IPS-18a (cell line): ENCODE data around the gene SHBG.

Source experiments
- H3K27ac ChIP-seq: one replicate; pipeline ENCODE4 v1.5.1; 2013; ENCODE audit warnings: low read length
- H3K27me3 ChIP-seq: one replicate; pipeline ENCODE4 v1.6.1; 2013; ENCODE audit warnings: mild to moderate bottlenecking, low read length; ENCODE audit not compliant: control insufficient read depth, insufficient read depth
- H3K36me3 ChIP-seq: one replicate; pipeline ENCODE4 v1.6.1; 2013; ENCODE audit warnings: low read depth, low read length; ENCODE audit not compliant: control insufficient read depth
- H3K4me1 ChIP-seq: one replicate; pipeline ENCODE4 v1.6.1; 2013; ENCODE audit warnings: low read depth, low read length; ENCODE audit not compliant: control insufficient read depth
- H3K4me3 ChIP-seq: one replicate; pipeline ENCODE4 v1.5.1; 2013; ENCODE audit warnings: low read length
- H3K9ac ChIP-seq: one replicate; pipeline ENCODE4 v1.6.1; 2013; ENCODE audit warnings: mild to moderate bottlenecking, low read length, moderate library complexity
- H3K9me3 ChIP-seq: one replicate; pipeline ENCODE4 v1.6.1; 2013; ENCODE audit warnings: low read depth, low read length; ENCODE audit not compliant: control insufficient read depth

SHBG gene

DNA sequence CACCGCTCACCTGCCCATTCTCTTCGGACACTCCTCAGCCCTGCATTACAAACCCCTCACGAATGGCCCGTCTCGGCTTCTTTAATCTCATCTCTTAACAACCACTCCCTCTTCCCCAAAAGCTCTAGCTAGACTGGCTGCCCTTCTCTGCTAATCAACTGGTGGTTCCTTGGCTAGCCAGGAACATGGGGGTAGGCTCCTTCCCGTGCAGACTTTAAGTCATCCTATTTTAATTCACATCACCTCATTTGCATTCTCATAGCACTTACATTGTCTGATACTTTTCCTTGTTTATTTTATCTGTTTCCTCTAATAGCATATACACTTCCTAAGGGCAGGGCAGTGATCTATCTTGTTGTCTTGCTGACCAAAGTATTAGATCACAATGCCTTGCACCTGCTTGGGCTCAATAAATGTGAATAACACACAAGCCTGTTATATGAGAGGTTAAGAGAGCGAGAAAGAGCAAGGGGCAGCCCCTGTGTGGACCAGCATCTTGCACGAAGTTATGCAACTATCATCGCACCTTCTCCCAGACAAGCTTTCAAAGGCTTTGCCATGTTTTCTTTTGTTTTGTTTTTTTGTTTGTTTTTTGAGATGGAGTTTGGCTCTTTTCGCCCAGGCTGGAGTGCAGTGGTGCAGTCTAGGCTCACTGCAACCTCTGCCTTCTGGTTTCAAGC is 47.6 kb downstream of the SHBG start:
- H3K9me3 ChIP-seq, result peaks cover 7% of the 10 kb centered on the region
- peak overlapping the region; percentile 12 for H3K27ac ChIP-seq
- peaks cover 31% of the 10 kb centered on the region for H3K36me3 ChIP-seq
- H3K4me1 ChIP-seq, result peaks cover 16% of the 10 kb centered on the region
- H3K9ac ChIP-seq, result no peak overlapping the region
- peak overlapping the region; percentile 25 for H3K4me3 ChIP-seq
- H3K27me3 ChIP-seq, result no peaks in the 10 kb centered on the region
